Upper lobe of right lung (tissue), 1 donor: Measurements from ENCODE around the gene SPRN. TPM values are rescaled to one million over a fixed set of nuclear protein-coding genes. Genes with fewer than 3 reads are reported as not detected.

ENCODE experiments used
- ATAC-seq: fragments of 200-7000 bp; cut with Tn5 transposase; one replicate; pipeline ENCODE4 v1.9.1; 2020; ENCODE audit warnings: mild to moderate bottlenecking, moderate library complexity
- DNase-seq: peaks from one replicate; pipeline ENCODE4 v3.0.0-alpha.2; 2020
- H3K27ac ChIP-seq: fragments of 200-600 bp; one replicate; pipeline ENCODE4 v1.8.0; 2022
- H3K27me3 ChIP-seq: fragments of 200-600 bp; one replicate; pipeline ENCODE4 v1.8.0; 2022; ENCODE audit warnings: mild to moderate bottlenecking
- H3K36me3 ChIP-seq: fragments of 200-600 bp; one replicate; pipeline ENCODE4 v1.8.0; 2022
- H3K4me1 ChIP-seq: fragments of 200-600 bp; one replicate; pipeline ENCODE4 v1.8.0; 2022
- H3K4me3 ChIP-seq: fragments of 200-600 bp; one replicate; pipeline ENCODE4 v1.8.0; 2022; ENCODE audit warnings: mild to moderate bottlenecking
- H3K9me3 ChIP-seq: fragments of 200-600 bp; one replicate; pipeline ENCODE4 v1.8.0; 2022
- intact Hi-C: fragments of 100-400 bp; cut with DNase I; formaldehyde crosslinking; loops from one replicate; pipeline ENCODE4 v1.11.0; 2022
- total RNA-seq: library from RNA; stranded (reverse); fragmentation: NEBNext Ultra II Directional; extraction: Animal tissue kit (Norgen Biotek cat#: 25700); gene quantifications from one replicate; pipeline ENCODE4 v1.2.1, GENCODE V29; 2021
- TF ChIP-seq, protein P1 (sequence below): fragments of 200-600 bp; IDR thresholded peaks from one replicate; pipeline ENCODE4 v1.8.0; 2022; ENCODE audit warnings: antibody characterized with exemption
- donor health status: DM: no; HTN: yes; CAD: no; lungs with severe emphysema.

SPRN gene
- total RNA-seq, 1 donor from 2014 or later, result not detected

DNA sequence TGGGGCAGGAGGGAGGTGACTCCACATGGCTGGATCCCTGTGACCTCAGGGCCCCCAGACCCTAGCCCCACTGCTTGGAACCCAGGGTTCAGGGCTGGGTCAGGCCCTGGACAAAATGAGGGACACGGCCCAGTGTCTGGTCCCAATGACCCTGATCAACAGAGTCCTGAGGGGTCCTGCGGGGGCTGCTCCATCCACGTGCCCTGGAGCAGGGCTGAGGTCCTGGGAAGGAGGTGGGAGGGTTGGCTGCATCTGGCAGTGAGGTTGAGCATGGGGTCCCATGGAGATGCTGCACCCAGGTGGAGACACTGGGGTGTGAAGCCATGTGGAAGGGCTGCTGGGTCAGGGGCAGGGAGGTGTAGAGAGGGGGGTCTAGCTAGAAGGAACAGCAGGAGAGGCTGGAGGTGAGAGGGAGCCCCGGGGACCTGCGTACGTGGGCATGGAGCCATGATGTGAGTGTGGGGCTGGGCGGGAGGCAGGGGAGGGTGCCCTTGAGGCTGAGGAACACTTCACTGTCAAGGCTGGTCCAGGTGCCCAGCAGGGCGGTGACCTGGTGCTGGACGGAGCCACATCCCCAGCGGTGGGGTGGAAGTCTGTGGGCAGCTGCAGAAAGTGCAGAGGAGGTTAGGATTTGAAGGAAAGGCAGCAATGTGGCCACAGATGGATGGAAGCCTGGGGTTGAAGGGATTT lies 29.9 kb upstream of the SPRN start:
- intact Hi-C loops, result no loop called here
- no peak for ATAC-seq
- Histone ChIP-seq H3K9me3 (no peaks in the 10 kb centered on the region), H3K36me3 (no peaks in the 10 kb centered on the region), H3K4me3 (no peak overlapping the region), H3K27ac (no peak overlapping the region), H3K4me1 (no peaks in the 10 kb centered on the region), H3K27me3 (no peaks in the 10 kb centered on the region)
- TF ChIP-seq, protein P1, sequence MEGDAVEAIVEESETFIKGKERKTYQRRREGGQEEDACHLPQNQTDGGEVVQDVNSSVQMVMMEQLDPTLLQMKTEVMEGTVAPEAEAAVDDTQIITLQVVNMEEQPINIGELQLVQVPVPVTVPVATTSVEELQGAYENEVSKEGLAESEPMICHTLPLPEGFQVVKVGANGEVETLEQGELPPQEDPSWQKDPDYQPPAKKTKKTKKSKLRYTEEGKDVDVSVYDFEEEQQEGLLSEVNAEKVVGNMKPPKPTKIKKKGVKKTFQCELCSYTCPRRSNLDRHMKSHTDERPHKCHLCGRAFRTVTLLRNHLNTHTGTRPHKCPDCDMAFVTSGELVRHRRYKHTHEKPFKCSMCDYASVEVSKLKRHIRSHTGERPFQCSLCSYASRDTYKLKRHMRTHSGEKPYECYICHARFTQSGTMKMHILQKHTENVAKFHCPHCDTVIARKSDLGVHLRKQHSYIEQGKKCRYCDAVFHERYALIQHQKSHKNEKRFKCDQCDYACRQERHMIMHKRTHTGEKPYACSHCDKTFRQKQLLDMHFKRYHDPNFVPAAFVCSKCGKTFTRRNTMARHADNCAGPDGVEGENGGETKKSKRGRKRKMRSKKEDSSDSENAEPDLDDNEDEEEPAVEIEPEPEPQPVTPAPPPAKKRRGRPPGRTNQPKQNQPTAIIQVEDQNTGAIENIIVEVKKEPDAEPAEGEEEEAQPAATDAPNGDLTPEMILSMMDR, result no peak
- no peak for DNase-seq

DNA sequence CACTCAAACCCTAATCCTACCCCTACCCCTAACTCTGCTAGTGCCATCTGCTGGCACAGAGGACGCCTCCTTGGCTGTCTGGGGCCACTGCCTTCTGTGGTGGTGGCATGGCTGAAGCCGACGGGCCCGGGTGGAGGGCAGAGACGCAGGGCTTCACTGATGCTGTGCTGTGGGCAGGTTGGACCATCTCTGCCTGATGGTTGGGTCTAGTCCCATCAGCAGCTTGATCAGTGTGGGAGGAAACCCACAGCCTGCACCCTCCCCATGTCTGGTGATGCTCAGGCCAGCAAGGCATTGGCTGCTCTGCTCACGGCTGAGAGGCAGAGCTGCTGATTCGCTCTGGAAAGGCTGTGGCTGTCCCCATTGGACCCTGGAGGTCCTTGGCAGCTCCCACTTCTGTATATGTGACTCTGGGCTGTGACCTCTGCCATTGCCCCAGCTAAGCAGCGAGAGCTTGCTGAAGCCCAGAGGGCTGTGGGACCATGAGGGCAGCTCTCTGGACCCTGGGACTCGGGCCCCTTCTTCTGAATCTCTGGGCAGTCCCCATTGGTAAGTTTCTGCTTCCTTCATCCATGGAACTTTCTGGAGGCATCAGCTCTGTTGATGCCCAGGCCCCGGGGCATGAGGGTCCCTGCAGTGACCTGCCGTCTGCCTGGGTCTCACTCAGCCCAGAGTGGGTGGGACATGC lies 29.2 kb upstream of the SPRN start, which contains the start of gene SCART1:
Gene SCART1, plus strand, starts transcription at position 430 of the 688 bp plus-strand sequence. Its CDS starts 53 bp downstream, at position 483.
- H3K4me1 ChIP-seq, result no peaks in the 10 kb centered on the region
- no peaks in the 10 kb centered on the region for H3K27me3 ChIP-seq
- DNase-seq, result no peak
- no peak within 1 kb of the TSS for H3K27ac ChIP-seq
- H3K4me3 ChIP-seq, result no peak within 1 kb of the TSS
- no peak for ATAC-seq
- no peaks in the 10 kb centered on the region for H3K36me3 ChIP-seq
- H3K9me3 ChIP-seq, result peaks cover 6% of the 10 kb centered on the region
- TF ChIP-seq, protein P1, result no peak
- intact Hi-C loops, result no loop called here

GRCh38 chr10:133452453-133452852 lies 28.0 kb upstream of the SPRN start:
- Histone ChIP-seq H3K9me3 (peaks cover 11% of the 10 kb centered on the region), H3K4me3 (no peak overlapping the region), H3K36me3 (no peaks in the 10 kb centered on the region), H3K27ac (no peak overlapping the region), H3K4me1 (no peaks in the 10 kb centered on the region), H3K27me3 (no peaks in the 10 kb centered on the region)
- DNase-seq (no peak), ATAC-seq (no peak)
- intact Hi-C loops, result no loop called here
- TF ChIP-seq, protein P1, result no peak

DNA sequence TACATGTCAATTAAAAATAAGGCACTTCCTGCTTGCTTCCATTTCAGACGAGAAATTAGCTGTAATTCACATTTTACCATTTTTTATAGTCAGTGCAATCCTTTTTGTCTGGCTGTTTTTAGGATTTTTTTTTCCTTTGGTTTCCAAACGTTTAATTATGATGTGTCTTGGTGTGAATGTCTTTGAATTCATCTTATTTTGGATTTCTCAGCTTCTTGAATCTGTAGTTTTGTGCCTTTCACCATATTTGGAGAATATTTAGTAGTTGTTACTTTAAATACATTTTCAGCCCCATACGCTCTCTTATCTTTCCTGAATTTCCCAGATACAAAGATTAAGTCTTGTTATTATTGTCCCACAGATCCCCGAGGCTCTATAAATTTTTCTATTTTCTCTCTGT lies 26.9 kb upstream of the SPRN start:
- Histone ChIP-seq H3K4me3 (no peak overlapping the region), H3K27me3 (no peaks in the 10 kb centered on the region), H3K27ac (no peak overlapping the region), H3K4me1 (no peaks in the 10 kb centered on the region), H3K36me3 (no peaks in the 10 kb centered on the region), H3K9me3 (peaks cover 16% of the 10 kb centered on the region)
- ATAC-seq (no peak), DNase-seq (no peak)
- TF ChIP-seq, protein P1, result no peak
- intact Hi-C loops, result no loop called here

DNA sequence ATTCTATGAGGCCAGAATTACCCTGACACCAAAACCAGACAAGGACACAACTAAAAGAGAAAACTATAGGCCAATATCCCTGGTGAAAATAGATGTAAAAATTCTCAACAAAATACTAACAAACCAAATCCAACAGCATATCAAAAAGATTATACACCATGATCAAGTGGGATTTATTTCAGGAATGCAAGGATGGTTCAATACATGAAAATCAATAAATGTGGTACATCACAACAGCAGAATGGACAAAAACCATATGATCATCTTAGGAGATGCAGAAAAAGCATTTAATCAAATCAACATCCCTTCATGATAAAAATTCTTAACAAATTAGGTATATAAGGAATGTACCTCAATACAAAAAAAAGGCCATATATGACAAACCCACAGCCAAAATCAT lies 23.7 kb upstream of the SPRN start:
- Histone ChIP-seq H3K27ac (no peak overlapping the region), H3K27me3 (no peaks in the 10 kb centered on the region), H3K4me1 (no peaks in the 10 kb centered on the region), H3K9me3 (peaks cover 16% of the 10 kb centered on the region), H3K4me3 (no peak overlapping the region), H3K36me3 (no peaks in the 10 kb centered on the region)
- TF ChIP-seq, protein P1, result no peak
- intact Hi-C loops, result no loop called here
- no peak for DNase-seq
- ATAC-seq, result no peak
